Measurements from ENCODE around the gene NUDCD2.

GRCh38 chr5:163467682-163468081 is 7.8 kb upstream of the NUDCD2 start:
- TF ChIP-seq EZH2phosphoT487 (IDR thresholded peaks at IDR 0.05; ENCODE audit: low read length) (no peak), CTCF (IDR thresholded peaks at IDR 0.05; ENCODE audit: low read length) (no peak)

Data from MM.1S (cell line).